Mucosa of descending colon (tissue), 3 donors: ENCODE data around the gene SUCLG2. TPM values are rescaled to one million over a fixed set of nuclear protein-coding genes. Genes with fewer than 3 reads are reported as not detected.

Source experiments
- ATAC-seq: fragments of 200-7000 bp; cut with Tn5 transposase; one replicate; pipeline ENCODE4 v1.9.1; 2020; ENCODE audit warnings: mild to moderate bottlenecking, moderate library complexity
- DNase-seq, 3 donors: peaks; one replicate each; pipeline ENCODE4 v3.0.0-alpha.2; 2020
- H3K36me3 ChIP-seq: fragments of 200-600 bp; one replicate; pipeline ENCODE4 v1.8.0; 2021; ENCODE audit warnings: low read depth, mild to moderate bottlenecking
- H3K4me1 ChIP-seq: fragments of 200-600 bp; one replicate; pipeline ENCODE4 v1.8.0; 2021; ENCODE audit warnings: low read depth, mild to moderate bottlenecking
- H3K4me3 ChIP-seq: fragments of 200-600 bp; one replicate; pipeline ENCODE4 v1.8.0; 2021; ENCODE audit warnings: mild to moderate bottlenecking
- H3K9me3 ChIP-seq: fragments of 200-600 bp; one replicate; pipeline ENCODE4 v1.8.0; 2021; ENCODE audit warnings: mild to moderate bottlenecking
- intact Hi-C, 2 donors: fragments of 100-400 bp; cut with DNase I in 1 of 2; cut with micrococcal nuclease in 1 of 2; formaldehyde crosslinking; loops; one replicate each; pipeline versions ENCODE4 v1.11.0 to v1.11.1; 2022; cut with DNase I, micrococcal nuclease
- total RNA-seq, 3 donors: library from RNA; stranded (reverse); fragmentation: NEBNext Ultra II Directional in 2 of 3; extraction: Animal tissue kit (Norgen Biotek cat#: 25700) in 2 of 3; gene quantifications; one replicate each; pipeline versions ENCODE4 v1.2.1 to v1.2.4, GENCODE V29; 2021 to 2023
- TF ChIP-seq, protein P1 (sequence below): fragments of 200-600 bp; IDR thresholded peaks from one replicate; pipeline ENCODE4 v1.8.0; 2022; ENCODE audit warnings: antibody characterized with exemption, mild to moderate bottlenecking
- donor health status: DM: no; HTN: no; CAD: no; lungs with moderate emphysema.
- donor health status: DM: no; HTN: no; CAD: no.
- donor health status: DM: no; HTN: yes; CAD: no.

SUCLG2 gene
- total RNA-seq, 3 donors from 2014 or later = 136 to 238 (median 153) TPM

DNA sequence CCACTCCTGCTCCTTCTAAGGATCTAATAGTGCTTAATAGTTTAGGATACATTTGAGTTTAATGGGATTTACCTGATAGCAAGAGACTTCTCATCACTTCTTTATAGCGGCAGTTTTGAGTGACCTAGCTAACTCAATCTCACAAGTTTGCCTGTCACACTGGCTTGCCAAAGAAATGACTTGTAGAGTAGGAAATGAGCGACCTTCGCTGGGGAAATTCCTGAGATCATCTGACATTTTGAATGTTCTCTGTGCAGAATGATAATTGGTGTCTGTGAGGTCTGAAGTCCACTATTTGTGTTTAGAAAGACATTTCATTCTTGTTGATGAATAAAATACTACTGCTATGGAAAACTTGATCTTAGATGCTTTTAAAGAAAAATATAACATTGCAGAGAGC, 30.3 kb downstream of the SUCLG2 start:
- intact Hi-C loops = no loop called here
- Histone ChIP-seq H3K4me3 (no peak overlapping the region), H3K9me3 (no peaks in the 10 kb centered on the region), H3K36me3 (no peaks in the 10 kb centered on the region), H3K4me1 (no peaks in the 10 kb centered on the region)
- TF ChIP-seq, protein P1, sequence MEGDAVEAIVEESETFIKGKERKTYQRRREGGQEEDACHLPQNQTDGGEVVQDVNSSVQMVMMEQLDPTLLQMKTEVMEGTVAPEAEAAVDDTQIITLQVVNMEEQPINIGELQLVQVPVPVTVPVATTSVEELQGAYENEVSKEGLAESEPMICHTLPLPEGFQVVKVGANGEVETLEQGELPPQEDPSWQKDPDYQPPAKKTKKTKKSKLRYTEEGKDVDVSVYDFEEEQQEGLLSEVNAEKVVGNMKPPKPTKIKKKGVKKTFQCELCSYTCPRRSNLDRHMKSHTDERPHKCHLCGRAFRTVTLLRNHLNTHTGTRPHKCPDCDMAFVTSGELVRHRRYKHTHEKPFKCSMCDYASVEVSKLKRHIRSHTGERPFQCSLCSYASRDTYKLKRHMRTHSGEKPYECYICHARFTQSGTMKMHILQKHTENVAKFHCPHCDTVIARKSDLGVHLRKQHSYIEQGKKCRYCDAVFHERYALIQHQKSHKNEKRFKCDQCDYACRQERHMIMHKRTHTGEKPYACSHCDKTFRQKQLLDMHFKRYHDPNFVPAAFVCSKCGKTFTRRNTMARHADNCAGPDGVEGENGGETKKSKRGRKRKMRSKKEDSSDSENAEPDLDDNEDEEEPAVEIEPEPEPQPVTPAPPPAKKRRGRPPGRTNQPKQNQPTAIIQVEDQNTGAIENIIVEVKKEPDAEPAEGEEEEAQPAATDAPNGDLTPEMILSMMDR = no peak
- DNase-seq = no peak
- ATAC-seq = no peak

DNA sequence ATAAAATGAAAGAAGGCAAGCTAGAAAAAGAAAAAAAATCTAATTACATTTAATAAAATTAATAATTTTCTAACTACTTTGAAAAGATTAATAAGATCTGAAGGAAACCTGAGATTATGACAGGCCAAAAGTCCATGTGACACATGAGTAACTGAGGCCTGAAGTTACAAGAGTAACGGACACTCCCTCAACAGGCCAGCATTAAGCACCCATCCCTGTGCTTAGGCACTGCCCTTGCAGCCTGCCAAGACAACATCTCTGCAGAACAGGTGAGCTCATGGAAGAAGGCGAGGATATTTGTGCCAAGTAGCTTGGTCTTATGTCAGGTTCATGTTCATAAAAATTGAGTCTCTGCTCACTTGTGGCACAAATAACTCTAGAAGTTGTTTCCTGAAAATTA, 31.8 kb downstream of the SUCLG2 start:
- Histone ChIP-seq H3K4me3 (no peak overlapping the region), H3K36me3 (no peaks in the 10 kb centered on the region), H3K9me3 (no peaks in the 10 kb centered on the region), H3K4me1 (no peaks in the 10 kb centered on the region)
- ATAC-seq (no peak), DNase-seq (no peak)
- TF ChIP-seq, protein P1 = no peak
- intact Hi-C loops = no loop called here

DNA sequence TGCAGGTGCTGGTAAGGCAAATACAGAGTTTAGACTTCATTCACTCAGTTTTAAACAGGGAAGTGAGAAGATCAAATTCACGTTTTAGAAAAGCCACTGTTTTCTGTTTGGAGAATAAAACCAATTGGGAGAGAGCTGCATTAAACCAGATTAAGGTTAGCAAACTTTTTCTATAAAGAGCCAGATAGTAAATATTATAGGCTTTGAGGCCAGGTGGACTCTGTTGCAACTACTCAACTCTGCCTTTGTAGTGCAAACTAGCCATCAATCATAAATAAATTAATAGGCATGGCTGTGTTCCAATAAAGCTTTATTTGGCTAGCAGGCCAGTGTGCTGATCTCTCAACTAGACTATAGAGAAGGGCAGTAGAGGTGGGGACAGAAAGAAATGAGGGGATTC, 33.5 kb downstream of the SUCLG2 start:
- DNase-seq (no peak), ATAC-seq (no peak)
- Histone ChIP-seq H3K4me3 (no peak overlapping the region), H3K9me3 (no peaks in the 10 kb centered on the region), H3K36me3 (no peaks in the 10 kb centered on the region), H3K4me1 (no peaks in the 10 kb centered on the region)
- TF ChIP-seq, protein P1 = no peak
- intact Hi-C loops = no loop called here

DNA sequence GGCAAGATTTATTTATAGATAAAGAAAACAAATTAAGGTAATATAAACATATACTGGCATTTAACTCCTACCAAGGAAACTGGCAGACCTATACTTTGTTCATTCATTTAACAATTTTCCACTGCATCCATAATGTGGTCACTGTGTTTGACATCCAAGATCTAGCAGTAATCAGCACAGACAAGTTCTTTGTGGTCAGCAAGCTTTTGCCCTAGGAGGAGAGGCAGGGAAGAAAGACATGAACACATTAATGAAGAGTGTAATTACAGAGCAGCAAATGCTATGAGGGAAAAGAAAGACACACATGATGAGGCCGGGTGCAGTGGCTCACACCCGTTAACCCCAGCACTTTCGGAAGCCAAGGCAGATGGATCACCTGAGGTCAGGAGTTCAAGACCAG, 34.4 kb downstream of the SUCLG2 start:
- Histone ChIP-seq H3K9me3 (no peaks in the 10 kb centered on the region), H3K4me1 (no peaks in the 10 kb centered on the region), H3K36me3 (no peaks in the 10 kb centered on the region), H3K4me3 (no peak overlapping the region)
- DNase-seq (no peak), ATAC-seq (no peak)
- TF ChIP-seq, protein P1 = no peak
- intact Hi-C loops = no loop called here

DNA sequence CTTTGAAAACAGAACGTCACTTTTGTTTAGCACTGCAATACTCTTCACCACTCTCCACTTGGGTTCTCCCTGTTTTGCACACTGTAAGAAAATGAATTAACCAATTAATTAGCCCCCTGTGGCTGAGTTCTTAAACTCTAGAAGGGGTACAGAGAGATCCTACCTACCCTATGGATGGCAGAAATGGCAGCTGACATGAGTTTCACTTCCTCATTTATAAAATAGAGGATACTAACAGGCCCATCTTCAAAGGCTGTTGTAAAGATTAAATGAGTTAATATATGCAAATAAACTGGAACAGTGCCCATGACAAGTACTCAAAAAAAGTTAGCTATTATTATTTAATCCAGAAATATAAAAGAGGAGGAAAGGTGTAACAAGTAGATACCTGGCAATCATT, 36.9 kb downstream of the SUCLG2 start:
- no peak for DNase-seq
- no peaks in the 10 kb centered on the region for H3K4me1 ChIP-seq
- TF ChIP-seq, protein P1 = no peak
- H3K9me3 ChIP-seq = no peaks in the 10 kb centered on the region
- H3K4me3 ChIP-seq = no peak overlapping the region
- no peaks in the 10 kb centered on the region for H3K36me3 ChIP-seq
- intact Hi-C loops = no loop called here
- ATAC-seq = no peak

DNA sequence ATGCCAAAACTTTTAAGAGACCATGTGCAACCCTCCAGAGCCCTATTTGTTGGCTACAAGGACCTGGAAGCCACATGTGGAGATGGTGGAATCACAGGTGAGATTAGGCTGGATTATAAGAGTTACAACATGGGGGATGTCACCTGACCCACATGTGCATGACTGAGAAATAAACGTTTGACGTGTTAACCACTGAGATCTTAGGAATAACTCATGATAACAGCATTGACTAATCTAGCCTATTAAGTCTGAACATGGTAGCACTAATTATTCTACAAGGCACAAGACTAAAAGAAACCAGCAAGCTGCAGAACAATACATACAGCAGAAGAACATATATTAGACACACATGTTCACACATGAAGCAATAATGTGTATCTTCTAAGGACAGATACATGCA, 38.4 kb downstream of the SUCLG2 start:
- H3K4me3 ChIP-seq = no peak overlapping the region
- H3K4me1 ChIP-seq = no peaks in the 10 kb centered on the region
- intact Hi-C loops = no loop called here
- no peaks in the 10 kb centered on the region for H3K9me3 ChIP-seq
- DNase-seq (no peak), ATAC-seq (no peak)
- H3K36me3 ChIP-seq = no peaks in the 10 kb centered on the region
- TF ChIP-seq, protein P1 = no peak
